ENCODE data around the gene P3H1. TPM values are rescaled to one million over a fixed set of nuclear protein-coding genes. Genes with fewer than 3 reads are reported as not detected.

The P3H1 gene
- total RNA-seq, 1 experiment from 2014 or later, result 57.8 TPM

DNA sequence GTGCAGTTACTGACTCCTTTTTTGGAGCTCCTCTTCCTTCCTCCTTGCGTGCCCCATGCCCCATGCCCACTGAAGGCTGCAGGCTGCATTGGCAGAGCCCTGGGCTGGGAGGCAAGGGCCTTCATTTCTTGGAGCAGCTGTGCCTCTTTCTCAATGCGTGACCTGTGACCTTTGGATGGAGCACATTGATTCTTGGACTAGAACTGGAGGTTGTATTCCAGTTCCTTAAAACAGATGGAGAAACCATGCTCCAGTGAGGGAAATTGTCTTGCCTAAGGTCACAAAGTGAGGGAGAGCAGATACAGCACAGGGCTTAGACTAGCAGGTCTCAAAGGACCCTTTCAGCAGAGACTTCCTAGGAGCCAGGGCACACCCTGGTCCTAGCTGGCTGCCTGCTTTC, 27.0 kb upstream of the P3H1 start:
- CTCF ChIA-PET, result interaction anchor here (0.8 kb wide), 1 partner anchor 14 kb away, joined by 3 read pairs; no protein-coding TSS in a partner anchor
- intact Hi-C loops (cut with micrococcal nuclease; ENCODE audit: unreplicated experiment), result no loop called here
- Histone ChIP-seq H3K9me3 (ENCODE audit: low read depth, low read length, poor library complexity, severe bottlenecking) (no peaks in the 10 kb centered on the region), H3K4me3 (ENCODE audit: low read depth, low read length, poor library complexity, severe bottlenecking) (no peak overlapping the region), H3K27me3 (replicated peaks; ENCODE audit: insufficient read depth, low read depth, low read length, poor library complexity) (no peaks in the 10 kb centered on the region), H3K4me1 (ENCODE audit: insufficient read depth, low read length, poor library complexity, severe bottlenecking) (no peaks in the 10 kb centered on the region), H3K27ac (ENCODE audit: low read depth, low read length, poor library complexity, severe bottlenecking) (no peak overlapping the region), H3K36me3 (ENCODE audit: insufficient read depth, low read length, poor library complexity, severe bottlenecking) (no peaks in the 10 kb centered on the region)
- TF ChIP-seq EZH2 (IDR thresholded peaks at IDR 0.05; ENCODE audit: borderline replicate concordance, low read depth, low read length, poor library complexity, severe bottlenecking), result no peak
- TF ChIP-seq, protein P1, sequence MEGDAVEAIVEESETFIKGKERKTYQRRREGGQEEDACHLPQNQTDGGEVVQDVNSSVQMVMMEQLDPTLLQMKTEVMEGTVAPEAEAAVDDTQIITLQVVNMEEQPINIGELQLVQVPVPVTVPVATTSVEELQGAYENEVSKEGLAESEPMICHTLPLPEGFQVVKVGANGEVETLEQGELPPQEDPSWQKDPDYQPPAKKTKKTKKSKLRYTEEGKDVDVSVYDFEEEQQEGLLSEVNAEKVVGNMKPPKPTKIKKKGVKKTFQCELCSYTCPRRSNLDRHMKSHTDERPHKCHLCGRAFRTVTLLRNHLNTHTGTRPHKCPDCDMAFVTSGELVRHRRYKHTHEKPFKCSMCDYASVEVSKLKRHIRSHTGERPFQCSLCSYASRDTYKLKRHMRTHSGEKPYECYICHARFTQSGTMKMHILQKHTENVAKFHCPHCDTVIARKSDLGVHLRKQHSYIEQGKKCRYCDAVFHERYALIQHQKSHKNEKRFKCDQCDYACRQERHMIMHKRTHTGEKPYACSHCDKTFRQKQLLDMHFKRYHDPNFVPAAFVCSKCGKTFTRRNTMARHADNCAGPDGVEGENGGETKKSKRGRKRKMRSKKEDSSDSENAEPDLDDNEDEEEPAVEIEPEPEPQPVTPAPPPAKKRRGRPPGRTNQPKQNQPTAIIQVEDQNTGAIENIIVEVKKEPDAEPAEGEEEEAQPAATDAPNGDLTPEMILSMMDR (conservative IDR thresholded peaks at IDR 0.05; ENCODE audit: low read depth, low read length), result no peak
- BruUV-seq (replicated peaks), result no TSS peak
- POLR2A ChIA-PET (ENCODE audit: low non-redundant PET), result no interaction called here
- DNase-seq (ENCODE audit: low spot score), result no peak

- TF ChIP-seq, protein P1 (conservative IDR thresholded peaks at IDR 0.05; ENCODE audit: low read depth, low read length), result no peak
- TF ChIP-seq EZH2 (IDR thresholded peaks at IDR 0.05; ENCODE audit: borderline replicate concordance, low read depth, low read length, poor library complexity, severe bottlenecking), result no peak
- DNase-seq (ENCODE audit: low spot score), result no peak
- intact Hi-C loops (cut with micrococcal nuclease; ENCODE audit: unreplicated experiment), result no loop called here
- ChIA-PET POLR2A (ENCODE audit: low non-redundant PET) (no interaction called here), CTCF (no interaction called here)
- Histone ChIP-seq H3K4me1 (ENCODE audit: insufficient read depth, low read length, poor library complexity, severe bottlenecking) (no peaks in the 10 kb centered on the region), H3K36me3 (ENCODE audit: insufficient read depth, low read length, poor library complexity, severe bottlenecking) (peaks cover under 1% of the 10 kb centered on the region), H3K27me3 (replicated peaks; ENCODE audit: insufficient read depth, low read depth, low read length, poor library complexity) (no peaks in the 10 kb centered on the region), H3K9me3 (ENCODE audit: low read depth, low read length, poor library complexity, severe bottlenecking) (no peaks in the 10 kb centered on the region), H3K4me3 (ENCODE audit: low read depth, low read length, poor library complexity, severe bottlenecking) (no peak overlapping the region), H3K27ac (ENCODE audit: low read depth, low read length, poor library complexity, severe bottlenecking) (no peak overlapping the region)
- no TSS peak for BruUV-seq (replicated peaks)
Measured at GRCh38 chr1:42788021-42788420, 21.2 kb upstream of the P3H1 start.

DNA sequence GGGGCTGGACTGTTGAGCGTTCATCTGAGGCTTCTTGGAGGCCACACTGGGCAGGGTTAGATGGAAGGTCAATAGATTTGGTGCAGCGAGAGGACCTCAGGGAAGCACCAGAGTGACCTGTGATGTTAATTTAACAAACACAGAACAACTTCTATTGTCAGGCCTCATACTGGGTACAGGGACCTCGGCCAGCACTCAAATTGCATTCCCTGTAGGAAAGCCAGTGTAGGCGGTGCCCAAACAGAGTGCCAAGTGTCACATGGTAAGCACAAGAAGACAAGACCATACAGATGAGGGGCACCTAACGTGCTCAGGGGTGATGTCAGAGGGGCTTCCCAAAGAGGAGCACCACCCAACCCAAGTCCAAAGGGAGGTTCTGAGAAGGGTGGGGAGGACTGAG, 19.3 kb upstream of the P3H1 start:
- no TSS peak for BruUV-seq (replicated peaks)
- Histone ChIP-seq H3K9me3 (ENCODE audit: low read depth, low read length, poor library complexity, severe bottlenecking) (no peaks in the 10 kb centered on the region), H3K36me3 (ENCODE audit: insufficient read depth, low read length, poor library complexity, severe bottlenecking) (peaks cover 8% of the 10 kb centered on the region), H3K27me3 (replicated peaks; ENCODE audit: insufficient read depth, low read depth, low read length, poor library complexity) (no peaks in the 10 kb centered on the region), H3K4me3 (ENCODE audit: low read depth, low read length, poor library complexity, severe bottlenecking) (no peak overlapping the region), H3K4me1 (ENCODE audit: insufficient read depth, low read length, poor library complexity, severe bottlenecking) (no peaks in the 10 kb centered on the region), H3K27ac (ENCODE audit: low read depth, low read length, poor library complexity, severe bottlenecking) (no peak overlapping the region)
- intact Hi-C loops (cut with micrococcal nuclease; ENCODE audit: unreplicated experiment), result no loop called here
- TF ChIP-seq, protein P1 (conservative IDR thresholded peaks at IDR 0.05; ENCODE audit: low read depth, low read length), result no peak
- no peak for TF ChIP-seq EZH2 (IDR thresholded peaks at IDR 0.05; ENCODE audit: borderline replicate concordance, low read depth, low read length, poor library complexity, severe bottlenecking)
- CTCF ChIA-PET, result no interaction called here
- DNase-seq (ENCODE audit: low spot score), result no peak
- POLR2A ChIA-PET (ENCODE audit: low non-redundant PET), result no interaction called here
